GM12801 (cell line): ENCODE results near the gene CROCC2.

Experiments used
- TF ChIP-seq, protein P1 (sequence below): IDR thresholded peaks from one replicate; pipeline ENCODE4 v1.5.1; 2011; ENCODE audit warnings: control low read depth; ENCODE audit not compliant: insufficient read length; ENCODE audit errors: extremely low read depth

The CROCC2 gene

GRCh38 chr2:240959941-240960308, 53.8 kb downstream of the CROCC2 start:
- TF ChIP-seq, protein P1, sequence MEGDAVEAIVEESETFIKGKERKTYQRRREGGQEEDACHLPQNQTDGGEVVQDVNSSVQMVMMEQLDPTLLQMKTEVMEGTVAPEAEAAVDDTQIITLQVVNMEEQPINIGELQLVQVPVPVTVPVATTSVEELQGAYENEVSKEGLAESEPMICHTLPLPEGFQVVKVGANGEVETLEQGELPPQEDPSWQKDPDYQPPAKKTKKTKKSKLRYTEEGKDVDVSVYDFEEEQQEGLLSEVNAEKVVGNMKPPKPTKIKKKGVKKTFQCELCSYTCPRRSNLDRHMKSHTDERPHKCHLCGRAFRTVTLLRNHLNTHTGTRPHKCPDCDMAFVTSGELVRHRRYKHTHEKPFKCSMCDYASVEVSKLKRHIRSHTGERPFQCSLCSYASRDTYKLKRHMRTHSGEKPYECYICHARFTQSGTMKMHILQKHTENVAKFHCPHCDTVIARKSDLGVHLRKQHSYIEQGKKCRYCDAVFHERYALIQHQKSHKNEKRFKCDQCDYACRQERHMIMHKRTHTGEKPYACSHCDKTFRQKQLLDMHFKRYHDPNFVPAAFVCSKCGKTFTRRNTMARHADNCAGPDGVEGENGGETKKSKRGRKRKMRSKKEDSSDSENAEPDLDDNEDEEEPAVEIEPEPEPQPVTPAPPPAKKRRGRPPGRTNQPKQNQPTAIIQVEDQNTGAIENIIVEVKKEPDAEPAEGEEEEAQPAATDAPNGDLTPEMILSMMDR = no peak

DNA sequence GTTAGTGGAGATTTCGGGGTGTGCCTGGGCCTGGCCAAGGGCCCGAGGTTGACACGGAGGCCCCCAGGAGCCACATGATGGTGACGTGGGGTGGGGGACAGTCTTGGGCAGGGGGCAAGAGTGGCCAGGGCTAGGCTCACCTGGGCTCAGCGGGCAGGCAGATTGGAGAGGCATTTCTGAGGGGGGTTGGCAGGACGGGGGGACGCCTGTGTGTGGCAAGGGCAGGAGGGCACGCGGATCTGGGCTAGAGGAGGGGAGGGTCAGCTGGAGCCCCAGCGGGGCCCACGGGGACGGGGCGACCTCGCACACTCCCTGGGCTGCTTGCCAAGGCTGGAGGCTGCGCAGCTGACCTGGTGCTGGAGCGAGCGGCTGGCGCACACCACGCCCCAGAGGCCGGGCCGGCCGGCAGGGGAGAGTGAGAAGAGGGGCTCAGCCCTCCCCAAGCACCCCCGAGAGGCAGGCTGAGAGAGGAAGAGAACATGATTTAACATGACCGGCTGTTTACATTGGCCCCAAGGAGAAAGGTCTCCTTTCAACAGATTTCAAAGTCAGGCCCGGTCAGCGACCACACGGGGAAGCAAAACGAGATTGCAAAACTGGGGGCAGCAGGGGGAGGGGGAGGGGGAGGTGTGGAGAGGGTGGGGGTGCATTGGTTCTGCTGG, 54.3 kb downstream of the CROCC2 start:
- TF ChIP-seq, protein P1 = no peak

- TF ChIP-seq, protein P1 = no peak
These were observed 55.1 kb downstream of the CROCC2 start for GRCh38 chr2:240960971-240961876.

- TF ChIP-seq, protein P1 = no peak
These were observed 55.8 kb downstream of the CROCC2 start for GRCh38 chr2:240961910-240962299.

DNA sequence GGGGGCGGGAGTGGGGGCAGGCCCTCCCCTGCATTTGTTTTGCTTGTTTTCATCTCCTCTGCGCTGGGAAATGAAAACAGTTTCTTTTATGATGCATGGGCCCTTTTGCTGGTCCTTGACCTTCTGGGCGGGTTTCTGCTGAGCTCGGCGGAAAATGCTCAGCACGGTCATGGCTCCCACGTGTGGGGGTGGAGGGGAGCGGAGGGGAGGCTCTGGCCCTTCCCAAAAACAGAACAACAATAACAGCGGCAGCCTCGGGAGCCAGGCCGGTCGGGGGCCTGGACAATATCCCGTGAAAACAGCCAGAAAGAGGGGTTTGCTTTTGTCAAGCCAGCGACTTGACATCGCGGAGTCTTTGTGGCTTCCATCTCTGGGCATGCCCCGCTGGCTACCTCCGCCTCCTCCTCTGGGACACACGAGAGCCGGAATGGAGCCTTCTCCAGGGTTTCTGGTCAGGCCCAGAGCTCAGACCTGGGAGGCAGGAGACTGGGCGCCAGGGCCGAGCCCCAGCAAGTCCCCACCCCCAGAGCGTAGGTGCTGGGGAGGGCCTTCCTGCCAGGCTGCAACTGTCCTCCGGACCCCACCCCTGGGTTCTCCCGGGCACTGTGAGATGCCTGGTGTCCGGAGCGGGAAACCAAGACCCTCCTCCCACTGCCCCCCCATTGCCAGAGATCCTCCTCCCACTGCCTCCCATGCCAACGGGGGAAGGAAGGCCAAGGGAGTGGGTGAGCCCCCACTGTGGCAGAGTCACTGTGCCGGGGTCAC, 56.3 kb downstream of the CROCC2 start:
- TF ChIP-seq, protein P1 = no peak

DNA sequence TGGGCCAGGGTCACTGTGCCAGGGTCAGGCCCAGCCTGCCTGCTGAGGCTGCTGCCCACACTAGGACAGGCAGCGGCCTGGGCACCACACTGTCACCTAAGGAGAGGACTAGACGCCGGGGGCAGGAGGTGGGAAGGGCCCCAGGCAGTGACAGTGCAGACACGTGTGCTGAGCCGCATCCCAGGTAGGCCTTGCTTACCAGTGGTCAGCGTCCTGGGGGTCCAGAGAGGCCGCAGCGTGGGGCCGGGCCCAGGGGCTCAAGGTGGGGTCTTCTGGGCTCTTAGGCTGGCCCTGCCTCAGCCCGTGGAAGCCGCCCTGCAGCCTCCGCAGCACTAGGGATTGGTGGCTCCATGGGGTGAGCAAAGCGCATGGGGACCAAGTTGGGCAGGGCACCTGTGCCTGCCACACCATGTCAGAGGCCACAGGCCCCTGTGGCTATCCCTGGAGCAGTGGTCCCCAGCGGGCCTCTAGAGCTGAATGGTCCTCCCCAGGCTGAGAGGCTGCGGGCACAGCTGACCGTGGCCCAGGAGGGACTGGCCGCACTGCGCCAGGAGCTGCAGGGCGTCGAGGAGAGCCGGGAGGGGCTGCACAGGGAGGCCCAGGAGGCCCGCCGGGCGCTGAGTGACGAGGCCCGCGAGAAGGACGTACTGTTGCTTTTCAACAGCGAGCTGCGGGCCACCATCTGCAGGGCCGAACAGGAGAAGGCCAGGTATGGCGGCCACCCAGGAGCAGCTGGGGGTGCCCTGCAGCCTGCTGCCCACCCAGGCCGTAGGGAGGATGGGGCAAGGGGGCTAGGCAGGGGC, 57.1 kb downstream of the CROCC2 start:
- TF ChIP-seq, protein P1 = no peak
